CD4-positive, alpha-beta T cell treated with Interleukin-10 for 1 hour (primary cell): ENCODE measurements around the gene COPS7B.
"Not testable (repeated sequence)": the region's sequence is repeated elsewhere in the genome, so short reads cannot be mapped to it uniquely, and the experiment has no call there.

ENCODE experiments used
- DNase-seq: peaks from one replicate; pipeline ENCODE4 v3.0.0-alpha.2; 2020

Gene COPS7B

DNA sequence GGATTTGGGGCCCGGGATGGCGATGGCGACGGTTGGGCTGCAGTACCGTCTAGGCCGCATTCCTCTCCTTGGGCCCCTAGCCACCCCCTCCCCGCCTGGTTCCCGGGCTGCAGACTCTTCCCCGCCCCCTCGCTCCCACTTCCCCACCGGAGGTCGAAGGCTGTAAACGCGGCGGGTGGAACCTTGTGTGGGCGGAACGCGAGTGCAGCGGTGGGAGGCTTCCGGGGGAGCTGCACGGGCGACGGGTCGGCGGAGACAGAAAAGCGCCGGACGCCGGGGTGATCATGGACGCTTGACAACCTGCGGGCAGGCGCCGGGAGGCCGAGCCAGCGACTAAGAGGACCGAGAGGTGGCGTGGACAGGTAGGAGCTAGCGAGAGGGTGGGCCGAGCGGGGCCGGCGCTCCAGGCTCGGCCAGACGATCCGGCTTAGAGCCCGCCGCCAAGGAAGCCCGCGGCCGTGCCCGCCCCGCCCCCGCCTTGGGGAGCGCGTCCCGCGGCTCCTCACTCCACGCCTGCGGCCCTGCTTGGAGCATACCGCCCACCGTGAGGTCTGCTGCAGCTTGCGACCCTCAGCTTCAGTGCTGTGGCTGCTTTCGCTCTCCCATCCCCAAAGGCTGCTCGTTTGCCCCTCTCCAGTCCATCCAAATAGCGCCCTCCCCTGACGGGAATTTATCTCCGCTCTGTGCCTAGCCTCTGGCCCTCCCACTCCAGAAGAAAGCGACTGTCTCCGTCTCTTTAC is at the start of gene COPS7B:
TSS of gene COPS7B (plus strand) at position 269 of the 740 bp plus-strand sequence. CDS start 2,126 bp downstream, outside the sequence.
- DNase-seq = peak; percentile 83

DNA sequence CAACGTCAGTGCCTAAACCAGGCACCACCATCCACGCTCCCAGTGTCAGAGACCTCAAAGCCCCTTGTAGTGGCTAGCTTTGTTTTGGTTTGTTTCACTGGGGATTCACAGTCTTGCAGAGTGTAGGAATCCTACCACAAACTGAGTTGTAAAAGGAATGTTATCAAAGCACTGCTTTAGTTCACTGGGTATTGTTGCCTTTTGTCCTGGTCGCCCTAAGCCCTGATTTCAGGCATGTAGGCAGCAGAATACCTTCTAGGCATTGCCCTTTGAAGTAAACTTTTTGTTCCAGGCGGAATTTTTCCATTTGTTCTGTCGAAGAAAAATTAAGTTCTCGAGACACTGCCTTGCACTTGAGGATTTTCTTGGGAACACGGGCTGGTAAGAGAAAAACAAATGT is 48.5 kb upstream of the COPS7B start:
- no peak for DNase-seq

DNA sequence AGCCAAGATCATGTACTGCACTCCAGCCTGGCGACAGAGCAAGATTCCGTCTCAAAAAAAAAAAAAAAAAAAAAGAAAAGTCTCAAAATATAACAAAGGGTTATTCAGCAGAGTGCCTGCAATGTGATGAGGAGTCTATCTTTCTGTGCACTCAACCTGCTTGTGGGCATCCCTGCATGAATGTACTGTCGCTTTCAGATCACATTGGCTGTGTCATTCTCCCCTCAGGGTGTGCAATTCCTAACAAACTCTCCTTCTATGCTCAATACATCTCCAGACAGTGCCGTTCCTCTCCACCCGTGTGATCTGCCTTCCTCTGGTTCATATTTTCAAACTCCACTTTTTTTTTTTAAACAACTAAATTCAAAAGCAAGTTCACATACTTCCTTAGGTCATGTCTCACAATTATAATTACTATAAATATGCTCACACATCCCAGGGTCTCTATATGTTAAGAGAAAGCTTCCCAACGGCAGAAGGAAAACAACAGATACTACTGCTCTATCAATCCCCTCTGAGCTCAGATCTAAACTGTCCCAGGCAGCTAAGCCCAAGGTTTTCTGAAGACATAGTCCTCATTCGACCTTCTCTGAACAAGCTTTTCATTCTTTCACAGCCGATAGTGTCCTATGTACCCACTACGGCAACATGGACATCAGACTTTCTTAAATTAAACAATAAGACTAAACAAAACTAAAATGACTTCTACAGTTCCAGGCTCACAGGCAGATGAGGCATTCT is 42.7 kb upstream of the COPS7B start:
- DNase-seq = no peak

DNA sequence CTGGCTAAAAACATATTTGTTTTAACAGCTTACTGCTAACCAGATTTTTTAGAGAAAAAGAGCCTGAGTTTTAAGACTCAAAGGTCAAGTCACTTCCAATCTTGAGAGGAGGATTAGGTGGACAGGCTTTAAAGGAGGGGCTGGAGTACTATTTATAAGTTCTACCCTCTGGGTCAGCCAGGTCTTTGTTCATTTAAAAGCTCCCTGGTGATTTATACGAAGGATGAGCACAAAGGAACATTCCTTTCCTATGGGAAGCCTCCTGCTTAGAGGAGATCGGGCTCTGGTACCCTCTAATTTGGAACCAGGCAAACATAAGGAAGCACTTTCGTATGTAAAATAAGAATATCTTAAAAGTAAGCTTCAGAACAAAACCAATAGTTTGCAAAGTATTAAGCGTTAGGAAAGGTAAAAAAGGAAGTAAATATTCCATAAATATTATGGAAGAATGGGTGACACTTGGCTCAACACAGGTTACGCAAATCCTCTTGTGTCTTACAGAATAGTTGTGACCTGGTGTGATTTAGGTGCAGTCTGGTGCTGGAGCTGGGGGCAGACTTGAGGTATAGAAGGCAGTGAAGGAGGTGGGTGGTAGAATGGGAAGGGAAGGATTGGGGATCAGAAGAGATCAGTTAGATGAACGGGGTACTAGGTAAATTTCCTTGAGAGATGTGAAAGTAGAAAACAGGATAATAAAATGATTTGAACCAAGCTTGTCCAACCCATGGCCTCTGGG is 40.8 kb upstream of the COPS7B start:
- DNase-seq = no peak

DNA sequence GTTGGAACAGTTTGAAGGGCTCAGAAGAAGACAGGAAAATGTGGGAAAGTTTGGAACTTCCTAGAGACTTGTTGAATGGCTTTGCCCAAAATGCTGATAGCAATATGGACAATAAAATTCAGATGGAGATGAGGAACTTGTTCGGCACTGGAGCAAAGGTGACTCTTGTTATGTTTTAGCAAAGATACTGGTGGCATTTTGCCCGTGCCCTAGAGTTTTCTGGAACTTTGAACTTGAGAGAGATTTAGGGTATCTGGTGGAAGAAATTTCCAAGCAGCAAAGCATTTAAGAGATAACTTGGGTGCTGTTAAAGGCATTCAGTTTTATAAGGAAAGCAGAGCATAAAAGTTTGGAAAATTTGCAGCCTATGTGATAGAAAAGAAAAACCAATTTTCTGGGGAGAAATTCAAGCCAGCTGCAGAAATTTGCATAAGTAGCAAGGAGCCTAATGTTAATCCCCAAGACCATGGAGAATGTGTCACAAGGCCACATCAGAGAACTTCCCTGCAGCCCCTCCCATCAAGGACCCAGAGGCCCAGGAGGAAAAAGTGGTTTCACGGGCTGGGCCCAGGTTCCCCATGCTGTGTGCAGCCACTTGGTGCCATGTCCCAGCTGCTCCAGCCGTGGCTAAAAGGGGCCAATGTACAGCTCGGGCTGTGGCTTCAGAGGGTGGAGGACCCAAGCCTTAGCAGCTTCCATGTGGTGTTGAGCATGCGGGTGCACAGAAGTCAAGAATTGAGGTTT is 37.9 kb upstream of the COPS7B start:
- not testable (repeated sequence) for DNase-seq

DNA sequence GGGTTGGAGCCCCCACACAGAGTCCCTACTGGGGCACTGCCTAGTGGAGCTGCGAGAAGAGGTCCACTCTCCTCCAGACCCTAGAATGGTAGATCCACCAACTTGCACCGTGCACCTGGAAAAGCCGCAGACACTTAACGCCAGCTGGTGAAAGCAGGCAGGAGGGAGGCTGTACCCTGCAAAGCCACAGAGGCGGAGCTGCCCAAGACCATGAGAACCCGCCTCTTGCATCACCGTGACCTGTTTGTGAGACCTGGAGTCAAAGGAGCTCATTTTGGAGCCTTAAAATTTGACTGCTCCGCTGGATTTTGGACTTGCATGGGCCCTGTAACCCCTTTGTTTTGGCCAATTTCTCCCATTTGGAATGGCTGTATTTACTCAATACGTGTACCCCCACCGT is 37.2 kb upstream of the COPS7B start:
- DNase-seq = not testable (repeated sequence)

DNA sequence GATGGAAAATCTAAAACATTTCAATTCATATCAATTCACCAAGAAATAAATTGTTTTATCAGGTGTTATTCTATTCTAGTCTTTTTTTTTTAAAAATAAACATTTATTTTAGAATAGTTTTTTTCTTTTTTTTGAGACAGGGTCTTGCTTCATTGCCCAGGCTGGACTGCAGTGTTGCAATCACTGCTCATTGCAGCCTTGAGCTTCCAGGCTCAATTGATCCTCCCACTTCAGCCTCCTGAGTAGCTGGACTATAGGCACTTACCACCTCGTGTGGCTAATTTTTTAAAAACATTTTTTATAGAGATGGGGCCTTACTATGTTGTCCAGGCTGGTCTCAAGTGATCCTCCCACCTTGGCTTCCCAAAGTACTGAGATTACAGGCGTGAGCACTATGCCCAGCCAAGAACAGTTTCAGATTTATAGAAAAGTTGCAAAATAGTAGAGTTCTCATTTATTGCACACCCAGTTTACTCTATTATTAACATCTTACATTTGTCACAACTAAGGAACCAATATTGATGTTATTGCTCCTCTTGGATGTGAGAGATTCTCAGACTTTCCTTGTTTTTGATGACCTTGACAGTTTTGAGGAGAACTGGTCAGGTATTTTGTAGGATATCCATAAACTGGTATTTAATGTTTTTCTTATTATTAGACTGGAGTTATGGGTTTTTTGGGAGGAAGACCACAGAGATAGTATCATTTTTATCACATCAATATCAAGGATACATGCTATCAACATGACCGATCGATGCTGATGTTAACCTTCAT is 35.0 kb upstream of the COPS7B start:
- DNase-seq = no peak

DNA sequence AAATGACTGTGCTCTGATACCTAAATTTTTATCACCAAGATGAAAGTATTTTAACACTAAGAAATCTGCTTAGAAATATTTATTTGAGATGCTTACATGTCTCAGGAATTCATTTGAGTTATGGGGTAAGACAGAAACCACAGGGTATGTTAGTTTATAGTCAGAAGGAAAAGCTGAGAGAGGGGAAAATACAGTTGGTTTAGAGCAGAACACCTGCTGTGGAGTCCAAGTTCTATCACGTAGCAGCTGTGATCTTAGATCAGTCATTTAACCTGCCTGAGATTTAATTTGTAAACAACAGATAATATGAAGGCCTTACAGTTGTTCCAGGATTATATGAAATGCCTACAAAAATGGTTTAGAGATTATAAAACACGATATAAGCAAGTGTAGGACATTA is 34.2 kb upstream of the COPS7B start:
- DNase-seq = no peak

DNA sequence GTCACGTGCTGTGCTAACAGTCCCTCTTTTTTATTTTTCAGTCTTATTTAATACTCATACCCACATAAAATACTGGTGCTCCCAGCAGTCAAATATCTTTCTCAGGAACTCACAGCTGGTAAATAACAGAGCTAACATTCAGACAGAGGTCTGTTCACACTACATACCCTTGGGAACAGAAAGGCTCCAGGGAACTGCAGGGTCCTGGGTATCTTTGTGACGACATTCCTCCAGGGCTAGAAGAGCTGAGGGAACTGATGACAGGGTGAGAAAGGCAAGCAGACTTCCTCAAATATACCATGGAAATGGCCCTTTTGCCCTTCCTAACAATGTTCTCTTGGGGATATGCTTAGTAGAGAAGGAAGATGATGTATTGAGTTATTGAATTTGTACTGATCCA is 24.5 kb upstream of the COPS7B start:
- DNase-seq = no peak

DNA sequence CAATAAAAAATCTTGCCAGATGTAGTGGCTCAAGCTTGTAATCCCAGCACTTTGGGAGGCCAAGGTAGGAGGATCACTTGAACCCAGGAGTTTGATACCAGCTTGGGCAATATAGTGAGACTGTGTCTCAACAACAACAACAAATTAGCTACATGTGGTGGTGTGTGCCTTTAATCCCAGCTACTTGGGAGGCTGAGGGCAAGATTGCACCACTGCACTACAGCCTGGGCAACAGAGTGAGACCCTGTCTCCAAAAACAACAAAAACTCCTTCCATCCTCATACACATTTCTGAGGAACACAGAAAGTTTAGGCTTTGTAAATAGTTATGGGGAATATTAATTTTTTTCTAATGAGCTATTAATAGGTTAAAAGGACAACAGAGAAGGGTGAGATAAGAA is 22.1 kb upstream of the COPS7B start:
- DNase-seq = no peak

DNA sequence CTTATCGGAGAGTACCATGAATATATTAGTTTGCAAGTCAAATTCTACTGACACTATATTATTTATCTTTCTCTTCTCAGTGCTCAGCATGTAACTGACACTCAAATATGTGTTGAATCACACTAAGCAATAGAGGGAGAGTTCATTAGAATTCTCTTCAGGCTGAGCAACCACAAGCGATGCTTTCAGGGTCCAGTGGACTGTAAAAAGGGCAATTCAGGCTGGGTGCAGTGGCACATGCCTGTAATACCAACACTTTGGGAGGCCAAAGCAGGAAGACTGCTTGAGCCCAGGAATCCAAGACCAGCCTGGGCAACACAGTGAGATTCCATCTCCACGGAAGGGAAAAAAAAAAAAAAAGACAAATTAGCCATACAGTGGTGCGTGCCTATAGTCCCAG is 21.5 kb upstream of the COPS7B start:
- DNase-seq = no peak

DNA sequence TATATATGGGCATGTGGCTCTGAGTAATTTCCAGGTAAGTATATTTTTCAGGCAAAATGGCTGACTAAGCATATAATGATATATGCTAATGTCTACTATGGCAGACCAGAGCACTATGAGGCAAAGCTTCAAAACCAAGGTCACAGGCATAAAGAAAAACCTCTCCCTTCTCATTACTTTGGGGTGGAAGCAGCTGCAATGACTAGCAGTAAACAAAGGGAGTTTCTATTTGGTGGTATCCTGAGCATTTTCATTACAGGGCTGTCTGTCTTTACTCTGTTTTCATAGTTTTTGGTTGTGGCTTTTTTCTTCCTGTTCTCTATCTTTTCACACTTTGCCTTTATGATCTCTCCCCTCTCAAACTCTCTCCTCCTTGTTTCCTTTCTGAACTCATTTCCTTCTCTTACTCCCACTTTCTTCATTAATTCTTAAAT is 20.7 kb upstream of the COPS7B start:
- DNase-seq = no peak

DNA sequence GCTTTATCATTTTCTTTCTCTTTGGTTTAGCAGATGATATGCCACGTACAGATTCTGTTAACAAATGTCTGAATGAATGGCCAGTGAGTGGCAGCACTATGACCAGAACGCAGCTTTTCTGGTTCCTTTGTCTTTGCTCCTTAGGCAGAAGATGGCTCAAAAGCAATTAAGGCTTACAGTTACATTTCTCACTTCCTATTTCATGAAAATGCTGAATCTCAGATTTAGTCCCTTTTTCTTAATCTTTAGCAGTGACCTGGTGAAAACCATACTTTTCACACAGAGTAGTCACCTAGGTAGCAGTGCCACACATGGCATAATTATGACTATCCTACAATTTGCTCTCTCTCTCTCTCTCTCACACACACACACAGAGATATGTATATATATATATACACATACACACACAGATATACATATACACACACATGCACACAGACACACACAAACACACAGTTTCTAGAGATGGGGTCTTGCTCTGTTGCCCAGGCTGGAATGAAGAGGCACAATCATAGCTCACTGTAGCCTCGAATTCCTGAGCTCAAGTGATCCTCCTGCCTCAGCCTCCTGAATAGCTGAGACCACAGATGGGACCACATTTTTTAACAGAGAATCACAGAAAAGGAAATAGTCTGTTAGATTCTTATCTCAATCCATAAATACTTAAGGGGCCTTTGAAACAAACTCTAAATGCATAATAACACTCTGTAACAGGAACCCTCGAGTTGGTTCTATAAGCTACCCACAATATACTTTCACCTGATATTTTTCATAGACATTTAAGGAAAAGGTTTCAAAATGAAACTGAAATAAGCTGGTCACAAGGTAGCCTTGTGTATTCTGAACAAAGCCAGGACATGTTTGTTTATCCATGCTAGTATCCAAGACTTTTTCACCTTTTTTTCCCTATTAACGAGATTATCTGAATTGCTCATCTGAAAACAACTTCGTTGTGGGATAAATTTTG is 16.8 kb upstream of the COPS7B start:
- no peak for DNase-seq

DNA sequence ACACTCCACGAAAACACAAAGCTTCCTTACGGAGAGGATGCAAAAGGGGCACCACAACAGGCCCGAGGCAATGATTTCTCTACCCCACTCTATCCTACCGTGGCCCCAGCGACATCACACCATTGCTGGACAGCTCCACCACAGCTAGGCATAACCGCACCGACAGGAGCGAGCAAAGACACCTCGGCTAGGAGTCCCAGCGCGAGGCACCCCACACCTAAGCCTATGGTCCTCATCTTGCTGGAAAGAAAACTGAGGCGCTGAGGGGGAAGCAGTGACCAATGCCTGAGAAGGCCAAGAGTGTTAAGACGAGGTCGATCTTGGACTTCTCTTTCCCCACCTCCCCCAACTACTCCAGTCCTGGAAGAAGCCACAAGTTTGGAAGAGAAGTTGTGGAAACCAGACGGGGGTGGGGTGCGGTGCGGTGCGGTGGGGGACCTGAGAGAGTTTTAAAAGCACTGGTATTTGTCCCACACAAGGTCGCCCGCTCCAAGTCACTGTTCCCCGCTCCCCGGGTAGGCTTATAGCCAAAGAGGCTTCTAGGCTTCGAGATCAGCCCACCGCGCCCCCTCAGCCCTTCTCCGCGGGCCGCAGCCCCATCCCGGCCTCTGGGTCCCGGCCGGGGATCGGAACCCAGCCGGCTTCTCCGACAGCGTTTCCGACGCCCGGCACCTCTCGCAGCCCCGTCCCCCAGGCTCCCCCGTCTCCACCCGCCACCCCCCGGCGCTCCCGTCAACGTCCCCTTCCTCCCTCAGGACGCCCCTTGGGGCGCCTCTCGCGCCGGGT is 5.9 kb upstream of the COPS7B start:
- peak; percentile 3 for DNase-seq

DNA sequence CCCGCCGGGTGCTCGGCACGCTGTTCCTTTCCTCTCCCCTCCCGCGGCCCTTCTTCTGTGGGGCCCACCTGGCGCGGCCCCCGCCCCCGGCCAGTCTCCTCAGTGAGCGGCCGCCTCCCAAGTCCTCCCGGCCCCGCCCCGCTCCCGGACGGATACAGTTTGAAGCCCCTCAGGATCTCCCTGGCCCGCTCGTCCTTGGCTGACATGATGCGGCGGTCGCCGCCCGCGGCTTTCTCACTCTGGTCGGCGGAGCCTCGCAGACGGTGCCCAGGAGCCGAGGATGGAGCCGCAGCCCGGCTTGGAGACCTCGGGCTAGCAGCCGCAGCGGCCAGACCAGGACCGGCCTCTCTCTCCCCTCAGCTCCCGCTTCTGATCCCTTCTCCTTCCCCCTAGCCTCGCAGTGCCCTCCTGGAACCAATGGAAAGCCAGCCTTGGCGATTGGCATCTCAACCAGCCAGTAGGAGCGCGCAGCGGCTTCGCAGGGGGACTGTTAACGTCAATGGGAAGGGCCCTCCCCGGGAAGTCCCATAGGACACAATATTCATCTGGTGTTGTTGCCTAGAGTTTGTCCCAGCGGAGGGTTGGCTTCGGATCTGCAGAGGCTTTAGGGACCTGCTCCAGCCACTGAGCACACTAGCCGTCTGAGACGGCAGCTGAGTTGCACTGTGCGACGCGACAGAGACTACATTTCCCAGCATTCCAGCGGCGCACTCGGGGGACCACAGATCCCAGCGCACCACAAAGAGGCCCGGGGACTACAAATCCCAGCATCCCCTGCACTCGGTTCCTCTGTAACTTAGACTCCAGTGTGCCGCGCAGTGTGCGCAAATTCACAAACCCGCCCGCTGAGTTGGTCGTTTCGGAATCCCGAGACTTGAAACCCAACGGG is 5.1 kb upstream of the COPS7B start, which contains the start of gene PDE6D:
TSS of gene PDE6D (minus strand) at position 374 of the 889 bp plus-strand sequence. CDS start at position 206, 168 bp downstream.
- peak; percentile 97 for DNase-seq

DNA sequence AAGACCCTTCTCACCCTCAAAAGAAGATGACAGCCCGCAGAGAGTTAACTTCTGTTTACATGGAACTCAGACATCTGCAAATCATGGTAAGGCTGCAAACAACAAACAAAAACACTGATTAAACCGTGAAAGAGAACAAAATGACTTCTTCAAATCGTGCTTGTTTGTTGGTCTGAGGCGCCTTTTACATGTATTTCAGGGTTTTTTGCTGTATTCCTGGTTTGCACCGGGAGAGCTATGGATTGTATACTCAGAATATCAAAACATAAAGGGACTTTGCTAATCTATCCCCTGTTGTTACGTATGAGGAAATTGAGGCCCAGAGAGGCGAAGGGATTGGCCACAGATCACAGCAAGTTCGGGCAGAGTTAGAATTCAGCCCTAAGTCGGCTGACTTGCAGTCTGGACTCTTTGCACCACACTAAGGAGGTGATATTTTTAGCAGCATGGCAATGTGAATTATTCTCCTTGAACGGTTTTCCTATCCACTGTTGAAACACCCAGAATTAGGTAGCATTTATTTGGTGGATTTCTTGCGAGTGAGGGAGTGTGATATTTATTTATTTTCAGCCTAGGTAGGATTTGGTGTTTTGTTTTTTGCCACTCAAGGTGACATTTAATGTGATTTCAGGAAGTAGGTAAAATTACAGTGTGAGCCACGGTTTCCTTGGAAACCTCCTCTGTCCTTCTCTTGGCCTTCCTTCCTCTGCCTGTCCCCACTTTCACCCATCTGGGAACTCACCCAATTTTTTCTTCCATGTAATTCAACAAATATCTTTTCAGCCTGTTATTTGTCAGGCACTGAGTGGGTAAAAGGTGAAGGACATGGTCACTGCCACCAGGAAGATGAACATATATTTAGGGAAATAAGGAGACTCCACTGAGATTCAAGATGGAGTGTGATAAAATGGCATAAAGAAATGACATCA is 4.2 kb upstream of the COPS7B start:
- DNase-seq = peak; percentile 50

DNA sequence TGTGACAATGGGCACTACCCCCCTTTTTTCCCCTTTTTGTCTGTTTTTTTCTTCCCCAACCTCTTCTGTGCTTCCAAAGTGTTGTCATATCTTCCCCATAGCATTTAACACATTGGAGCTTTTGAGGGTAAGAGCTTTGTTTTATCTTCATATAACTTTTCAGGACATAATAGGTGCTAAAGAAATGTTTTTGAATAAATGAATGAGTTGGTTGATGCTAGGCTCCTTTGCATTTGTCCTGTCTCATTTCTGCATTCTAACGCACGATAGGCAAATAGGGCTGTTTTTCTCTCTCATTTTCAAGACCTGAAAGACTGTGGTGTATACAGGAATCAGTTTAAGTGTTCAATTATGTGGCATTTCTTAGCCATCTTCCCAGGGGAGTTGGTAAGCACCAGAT is 832 bp upstream of the COPS7B start:
- DNase-seq = no peak

DNA sequence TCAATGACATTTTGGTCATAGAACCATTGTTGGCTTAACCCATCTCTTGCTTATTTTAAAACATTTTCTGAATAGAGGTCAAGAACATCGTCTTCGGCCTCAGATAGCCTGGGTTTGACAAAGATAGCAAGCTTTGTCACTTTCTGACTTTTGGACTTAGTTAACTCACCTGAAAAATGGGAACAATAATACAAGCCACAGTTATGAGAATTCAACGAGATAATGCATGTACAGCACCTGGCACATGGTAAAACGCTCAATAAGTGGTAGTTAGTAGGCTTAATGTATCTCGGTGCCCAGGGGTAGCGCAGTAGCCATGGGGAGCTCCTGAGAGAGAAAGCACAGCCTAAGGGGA is 446 bp upstream of the COPS7B start:
- no peak for DNase-seq
